ENCODE measurements around the gene WDR33.
"Not testable (repeated sequence)": the region's sequence is repeated elsewhere in the genome, so short reads cannot be mapped to it uniquely, and the experiment has no call there.

Gene WDR33

DNA sequence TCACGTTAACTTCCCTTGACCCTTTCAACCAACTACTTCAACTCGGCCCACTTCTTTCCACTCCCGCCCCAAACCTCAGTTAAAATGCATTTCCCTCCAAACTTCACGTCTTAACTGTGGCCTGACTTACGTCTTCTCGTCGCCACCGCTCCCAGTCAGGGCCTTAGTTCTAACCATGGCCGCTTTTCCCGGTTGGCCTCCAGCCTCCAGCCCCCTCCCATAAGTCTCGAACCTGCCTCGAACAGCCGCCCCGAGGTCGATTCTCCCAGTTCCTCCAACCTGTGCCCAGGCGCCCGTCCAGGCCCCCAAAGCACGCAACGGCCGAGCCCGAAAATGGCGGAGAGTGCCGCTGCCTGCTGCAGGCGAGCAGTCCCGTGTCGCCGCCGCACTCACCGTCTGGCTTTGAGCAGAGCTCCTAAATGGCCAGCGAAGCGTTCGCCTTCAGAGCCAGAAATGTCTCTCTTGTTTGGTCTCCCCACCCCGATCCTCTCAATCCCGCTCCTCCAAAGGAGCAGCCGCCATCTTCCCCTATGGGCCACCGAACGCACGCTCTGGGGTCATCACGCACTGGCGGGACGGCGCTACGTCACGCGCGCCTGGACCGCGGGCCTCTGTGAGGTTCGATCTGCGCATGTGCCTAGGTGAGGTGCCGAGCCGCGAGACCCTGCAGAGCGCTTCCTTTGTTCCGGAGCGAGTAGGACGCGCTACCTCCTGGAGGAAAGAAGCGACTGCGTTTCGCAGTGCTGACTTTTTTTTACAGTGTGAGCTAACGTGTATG, at the start of gene WDR33:
Gene WDR33 (minus strand): TSS at position 553 of the 778 bp plus-strand sequence. CDS start 40,190 bp downstream, outside the sequence.
- DNase-seq: peak; percentile 97

DNA sequence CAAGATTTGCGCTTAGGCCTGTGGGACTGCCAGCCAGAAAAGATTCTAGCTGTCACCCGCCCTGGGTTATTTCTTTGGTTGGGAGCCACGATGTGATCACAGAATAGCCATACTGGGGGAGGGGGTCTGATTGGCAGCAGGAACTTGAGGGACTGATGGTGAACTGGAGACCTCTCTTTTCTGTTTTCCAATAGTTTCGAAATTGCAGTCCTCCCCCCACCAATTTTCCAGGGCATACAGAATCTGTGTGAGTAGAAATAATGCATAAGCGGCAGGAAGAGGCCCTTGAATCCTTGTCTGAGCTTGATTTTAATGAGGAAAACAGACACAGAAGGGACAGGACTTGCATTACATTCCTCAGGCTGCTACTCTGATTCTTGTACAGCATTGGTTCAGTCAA, 49.2 kb upstream of the WDR33 start:
- DNase-seq: peak; percentile 8

- DNase-seq: peak; percentile 66
These were observed 48.7 kb upstream of the WDR33 start for GRCh38 chr2:127859712-127860085.

GRCh38 chr2:127857265-127857808, 46.4 kb upstream of the WDR33 start:
- peak; percentile 55 for DNase-seq

DNA sequence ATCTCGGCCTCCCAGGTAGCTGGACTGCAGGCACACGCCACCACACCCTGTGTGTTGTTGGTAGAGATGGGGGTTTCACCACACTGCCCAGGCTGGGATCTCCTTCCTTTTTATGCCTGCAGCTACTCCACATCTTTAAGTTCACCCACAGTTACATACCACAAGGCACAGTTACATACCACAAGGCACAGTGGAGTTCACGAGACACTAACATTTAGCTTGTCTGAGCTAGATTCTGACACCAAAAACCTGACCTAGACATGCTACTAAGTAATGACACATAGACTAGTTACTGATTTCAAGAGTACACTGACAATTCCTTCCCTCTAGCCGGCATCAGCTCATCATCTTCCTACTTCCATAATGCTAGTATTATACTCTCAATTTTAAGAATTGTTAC, 42.7 kb upstream of the WDR33 start:
- no peak for DNase-seq

- DNase-seq: no peak
These were observed 41.4 kb upstream of the WDR33 start for GRCh38 chr2:127852388-127852787.

DNA sequence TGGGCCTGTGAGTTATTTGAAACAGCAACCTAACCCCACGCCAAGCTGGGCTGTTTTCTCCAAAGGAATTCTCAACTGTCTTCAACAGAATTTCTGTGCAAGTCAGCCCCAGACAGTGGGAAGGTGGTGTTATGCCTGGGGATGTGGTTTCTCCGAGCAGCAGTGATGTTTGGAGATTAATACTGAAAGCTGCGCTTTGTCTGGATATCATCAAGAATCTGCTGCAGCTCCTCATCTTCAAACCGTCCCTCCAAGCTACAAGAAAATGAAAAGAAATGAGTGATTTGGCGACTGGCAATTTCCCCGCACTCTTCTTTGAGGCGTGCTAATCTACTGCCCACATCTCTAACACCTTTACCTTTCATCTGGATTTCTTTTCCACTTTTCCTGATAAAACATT, 37.0 kb upstream of the WDR33 start:
- DNase-seq: no peak

DNA sequence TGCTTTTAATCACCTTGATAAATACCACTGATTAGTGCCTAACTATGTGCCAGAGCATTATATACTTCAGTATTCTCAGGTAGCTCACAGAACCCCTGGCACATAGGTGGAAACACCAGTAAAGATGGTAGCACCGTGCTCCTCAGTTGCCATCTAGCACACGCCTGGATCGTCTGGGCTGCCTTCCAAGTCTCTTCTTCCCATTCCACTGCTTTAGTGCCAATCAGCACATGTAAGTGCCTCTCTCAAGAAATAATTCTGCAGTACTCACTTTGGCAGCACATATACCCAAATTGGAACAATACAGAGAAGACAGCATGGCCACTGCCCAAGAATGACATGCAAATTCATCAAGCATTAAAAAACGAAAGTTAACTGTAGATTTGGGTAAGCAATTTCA, 34.0 kb upstream of the WDR33 start:
- peak; percentile 18 for DNase-seq

- DNase-seq: no peak
These were observed 32.7 kb upstream of the WDR33 start for GRCh38 chr2:127843677-127844076.

GRCh38 chr2:127841466-127842178, 30.7 kb upstream of the WDR33 start:
- no peak for DNase-seq

DNA sequence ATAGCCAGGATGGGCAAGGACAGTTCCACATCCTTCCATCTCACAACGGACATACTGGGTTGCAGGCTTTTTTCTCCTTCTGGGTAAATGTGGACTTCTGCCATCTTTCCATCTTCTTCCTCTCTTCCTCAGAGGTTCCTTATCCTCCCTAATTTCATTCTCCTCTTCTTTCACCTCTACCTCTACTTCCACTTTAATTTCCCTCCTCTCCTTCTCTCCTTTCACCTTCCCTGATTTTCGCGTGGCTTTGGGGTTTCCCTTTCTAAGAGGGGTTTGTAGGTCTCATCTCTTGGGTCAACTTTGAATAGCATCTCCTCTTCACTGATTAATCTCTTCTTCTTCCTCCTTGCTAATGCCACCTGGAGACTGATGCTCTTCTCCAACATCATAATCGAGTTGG, 29.9 kb upstream of the WDR33 start:
- no peak for DNase-seq

DNA sequence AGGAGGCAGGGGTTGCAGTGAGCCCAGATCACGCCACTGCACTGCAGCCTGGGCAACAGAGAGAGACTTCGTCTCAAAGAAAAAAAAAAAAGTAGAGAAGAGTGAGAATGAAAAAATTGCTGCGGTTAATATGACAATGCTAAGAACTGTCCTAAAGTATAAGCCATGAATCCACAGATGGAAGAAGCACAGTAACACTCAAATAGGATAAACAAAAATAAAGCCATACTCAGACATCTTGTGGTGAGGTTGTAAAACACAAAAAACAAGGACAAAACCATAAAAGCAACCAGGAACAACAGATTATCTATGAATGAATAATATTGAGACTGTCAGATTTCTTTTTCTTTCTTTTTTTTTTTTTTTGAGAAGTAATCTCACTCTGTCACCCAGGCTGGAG, 24.0 kb upstream of the WDR33 start:
- DNase-seq: no peak

DNA sequence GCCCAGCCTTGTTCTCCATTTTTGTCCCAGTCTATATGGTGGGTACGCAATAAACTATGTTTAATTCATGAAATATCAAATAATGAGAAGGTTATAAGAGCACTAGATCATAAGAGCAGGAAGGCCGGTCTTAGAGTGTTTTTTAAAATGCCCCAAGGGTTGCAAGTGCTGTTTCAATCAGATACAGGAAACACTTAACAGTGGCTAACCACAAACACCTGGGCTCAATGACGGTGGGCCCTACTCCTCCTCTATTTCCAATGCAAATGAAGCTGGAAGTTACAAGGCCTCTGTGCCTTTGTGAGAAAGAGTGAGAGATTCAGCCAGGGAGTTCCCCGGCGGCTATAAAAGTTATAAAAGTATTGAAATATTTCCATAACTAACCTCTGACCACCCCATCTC, 18.9 kb upstream of the WDR33 start:
- no peak for DNase-seq

GRCh38 chr2:127826708-127827107, 15.7 kb upstream of the WDR33 start:
- not testable (repeated sequence) for DNase-seq

DNA sequence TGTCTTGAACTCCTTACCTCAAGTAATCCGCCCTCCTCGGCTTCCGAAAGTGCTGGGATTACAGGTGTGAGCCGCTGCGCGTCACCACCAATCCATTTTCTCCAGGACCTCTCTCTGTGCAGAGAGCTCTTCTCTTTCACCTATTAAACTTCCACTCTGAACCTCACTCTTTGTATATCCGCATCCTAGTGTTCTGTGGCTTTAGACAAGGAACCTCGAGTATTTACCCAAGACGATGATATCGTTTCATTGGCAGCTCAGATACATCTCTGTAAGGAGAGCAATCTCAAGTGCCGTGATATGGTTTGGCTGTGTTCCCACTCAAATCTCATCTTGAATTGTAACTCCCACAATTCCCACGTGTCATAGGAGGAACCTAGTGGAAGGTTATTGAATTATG, 15.1 kb upstream of the WDR33 start:
- no peak for DNase-seq

GRCh38 chr2:127820080-127820668, 9.2 kb upstream of the WDR33 start:
- no peak for DNase-seq

DNA sequence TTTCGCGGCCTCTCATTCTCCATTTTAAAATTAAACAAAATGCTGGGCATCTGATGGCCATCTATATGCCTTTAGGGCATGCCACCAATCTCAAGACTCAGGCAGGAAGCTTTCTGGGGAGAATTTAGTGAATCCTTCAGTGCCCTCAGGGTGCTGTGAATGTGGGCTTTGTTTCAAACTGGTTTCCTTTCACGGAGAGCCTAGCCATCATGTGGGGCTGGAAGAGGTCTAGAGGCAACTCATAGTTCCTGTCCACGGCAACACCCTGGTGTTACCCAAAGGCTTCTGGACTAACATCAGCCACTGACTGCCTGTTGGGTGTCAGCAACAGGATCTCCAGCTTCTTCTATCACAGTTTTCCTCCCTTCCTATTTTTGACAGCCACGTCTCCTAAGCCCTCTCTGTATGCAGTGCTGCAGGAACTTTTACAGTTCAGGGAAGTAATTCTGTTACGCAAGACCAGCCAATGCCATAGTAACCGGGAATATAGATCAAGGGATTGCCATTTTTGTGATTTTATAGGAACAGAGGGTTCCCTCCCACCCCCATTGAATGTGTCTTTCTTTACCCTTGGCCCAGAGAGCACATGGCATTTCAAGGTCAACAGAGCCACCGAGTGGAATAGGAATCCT, 7.9 kb upstream of the WDR33 start:
- no peak for DNase-seq

DNA sequence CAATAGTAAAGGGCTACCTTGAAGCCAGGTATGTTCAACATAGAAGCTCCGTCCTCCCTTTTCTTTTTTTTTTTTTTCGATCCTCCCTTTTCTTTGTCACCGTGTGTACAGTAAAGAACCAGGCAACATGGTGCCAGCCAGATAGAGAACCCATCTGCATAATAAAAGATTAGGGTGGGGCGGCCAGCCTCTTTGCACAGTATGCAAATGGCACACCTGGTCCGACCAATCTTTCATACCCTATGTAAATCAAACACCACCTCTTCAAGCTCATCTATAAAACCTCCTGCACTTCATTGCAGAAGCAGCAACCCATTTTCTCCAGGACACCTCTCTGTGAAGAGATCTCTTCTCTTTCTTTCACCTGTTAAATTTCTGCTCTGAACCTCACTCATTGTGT, 7.3 kb upstream of the WDR33 start:
- no peak for DNase-seq

GRCh38 chr2:127814677-127815076, 3.7 kb upstream of the WDR33 start:
- DNase-seq: no peak

DNA sequence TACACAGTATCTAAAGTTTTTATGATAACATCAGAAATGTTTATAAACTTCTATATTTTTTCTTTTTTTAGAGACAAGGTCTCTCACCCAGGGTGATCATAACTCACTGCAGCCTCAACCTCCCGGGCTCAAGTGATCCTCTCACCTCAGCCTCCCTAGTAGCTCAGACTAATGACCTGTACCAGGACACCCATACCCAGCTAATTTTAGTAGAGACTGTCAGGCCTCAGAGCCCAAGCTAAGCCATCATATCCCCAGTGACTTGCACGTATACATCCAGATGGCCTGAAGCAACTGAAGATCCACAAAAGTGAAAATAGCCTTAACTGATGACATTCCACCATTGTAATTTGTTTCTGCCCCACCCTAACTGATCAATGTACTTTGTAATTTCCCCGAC, 1.5 kb upstream of the WDR33 start:
- not testable (repeated sequence) for DNase-seq

DNA sequence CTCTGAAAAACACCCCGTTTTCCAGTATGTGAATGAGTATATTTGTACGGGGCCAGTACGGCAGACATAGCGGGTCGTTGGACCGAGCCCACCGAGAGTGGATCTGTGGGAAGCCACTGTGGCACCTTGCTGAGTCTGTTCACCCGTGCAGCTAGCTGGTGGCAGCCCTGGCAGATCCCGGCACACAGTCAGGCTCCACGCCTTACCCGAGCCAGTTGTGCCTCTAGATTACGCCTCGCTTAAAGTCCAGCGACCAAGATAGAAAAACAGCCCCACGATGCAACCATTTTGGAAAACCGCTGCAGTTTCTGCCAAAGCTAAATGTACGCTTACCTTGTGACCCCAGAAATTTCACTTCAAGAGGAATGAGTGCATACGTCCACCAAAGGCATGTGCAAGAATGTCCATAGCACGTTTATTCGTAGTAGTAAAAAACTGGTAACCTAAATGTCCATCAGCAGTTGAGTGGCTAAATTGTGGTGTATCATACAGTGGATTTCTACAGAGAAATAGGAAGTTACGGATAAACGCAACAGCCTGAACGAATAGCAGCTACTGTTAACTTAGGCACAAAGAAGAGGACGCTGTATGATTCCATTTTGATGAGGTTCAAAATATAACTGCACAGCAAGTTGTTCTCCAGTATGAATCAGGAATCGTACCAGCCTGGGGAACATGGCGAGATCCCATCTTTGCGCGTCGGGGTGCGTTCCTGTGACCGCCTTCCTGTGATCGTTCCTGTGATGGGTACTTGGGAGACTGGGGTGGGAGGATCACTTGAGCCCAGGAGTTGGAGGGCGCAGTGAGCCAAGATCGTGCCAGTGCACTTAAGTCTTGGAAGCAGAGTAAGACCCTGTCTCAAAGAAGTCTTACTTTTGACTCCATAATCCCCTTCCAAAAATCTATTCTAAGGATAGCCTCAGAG, 688 bp upstream of the WDR33 start:
- DNase-seq: no peak

GRCh38 chr2:127810156-127810618, 784 bp downstream of the WDR33 start:
- peak; percentile 42 for DNase-seq
